Panc1 (cell line): ENCODE results near the gene MAMDC2. TPM values are rescaled to one million over a fixed set of nuclear protein-coding genes. Genes with fewer than 3 reads are reported as not detected.

Source experiments
- ATAC-seq: fragments of 200-7000 bp; cut with Tn5 transposase; 2 replicates; pipeline ENCODE4 v1.9.1; 2020; ENCODE audit warnings: mild to moderate bottlenecking, moderate library complexity
- BruUV-seq: library from RNA; stranded (reverse); fragments of 400-500 nt; replicated peaks from 2 replicates; lab custom pipeline; 2021; lab: Mats Ljungman, UMichigan
- CTCF ChIA-PET: fragments of 300-600 bp; sonication (Branson Sonifier 250); formaldehyde crosslinking; loops from one replicate; lab custom pipeline; 2022; ENCODE audit warnings: antibody characterized with exemption; lab: Charles Lee
- POLR2A ChIA-PET: fragments of 300-600 bp; sonication (Branson Sonifier 250); formaldehyde crosslinking; loops from one replicate; lab custom pipeline; 2022; ENCODE audit warnings: antibody characterized with exemption; lab: Charles Lee
- DNase-seq: peaks from one replicate; pipeline ENCODE4 v3.0.0-alpha.2; 2010; ENCODE audit warnings: low read depth, low spot score
- H3K27ac ChIP-seq: 2 replicates; pipeline ENCODE4 v1.5.1; 2011; ENCODE audit warnings: mild to moderate bottlenecking, low read length, inconsistent platforms
- H3K27me3 ChIP-seq: fragments of 200-500 bp; sonication (Bioruptor generic); 2 replicates; pipeline ENCODE4 v1.6.0; 2014; ENCODE audit warnings: low read length, inconsistent platforms; ENCODE audit not compliant: control insufficient read depth, insufficient read depth
- H3K36me3 ChIP-seq: fragments of 200-500 bp; sonication (Bioruptor generic); 2 replicates; pipeline ENCODE4 v1.5.1; 2014; ENCODE audit warnings: inconsistent platforms, mild to moderate bottlenecking, low read length, moderate library complexity; ENCODE audit not compliant: control insufficient read depth, insufficient read depth
- H3K4me1 ChIP-seq: 2 replicates; pipeline ENCODE4 v1.5.1; 2011; ENCODE audit warnings: inconsistent platforms, mild to moderate bottlenecking, low read length, moderate library complexity; ENCODE audit not compliant: control insufficient read depth, insufficient read depth
- H3K4me3 ChIP-seq, 2 experiments: 2 replicates each; pipeline ENCODE4 v1.5.1; 2011 to 2012; ENCODE audit warnings: low read depth in 2 of 2, low read length in 2 of 2, mild to moderate bottlenecking in 2 of 2, inconsistent platforms in 1 of 2, moderate library complexity in 1 of 2
- H3K9me3 ChIP-seq: fragments of 200-500 bp; sonication (Bioruptor generic); 2 replicates; pipeline ENCODE4 v1.5.1; 2014; ENCODE audit warnings: low read depth, mild to moderate bottlenecking, inconsistent platforms, low read length, moderate library complexity; ENCODE audit not compliant: control insufficient read depth, insufficient read depth
- CTCF ChIP-seq: fragments of 450-650 bp; IDR thresholded peaks from 2 replicates; pipeline ENCODE4 v1.5.1; 2017; ENCODE audit warnings: mild to moderate bottlenecking
- POLR2AphosphoS5 ChIP-seq: IDR thresholded peaks from 2 replicates; pipeline ENCODE4 v1.6.1; 2012; ENCODE audit warnings: mild to moderate bottlenecking, low read depth, low read length, moderate library complexity
- SIN3A ChIP-seq: IDR thresholded peaks from 2 replicates; pipeline ENCODE4 v1.6.1; 2012; ENCODE audit warnings: low read depth, mild to moderate bottlenecking, low read length, moderate library complexity, borderline replicate concordance; ENCODE audit not compliant: insufficient read depth
- TCF7L2 ChIP-seq: IDR thresholded peaks from 2 replicates; pipeline ENCODE4 v1.6.1; 2011; ENCODE audit warnings: mild to moderate bottlenecking, low read depth, low read length, inconsistent platforms
- in situ Hi-C: cut with HindIII; loops from 2 replicates; pipeline ENCODE4 v1.10.0; 2016; ENCODE audit warnings: low sequenced_read_pairs, low pct_unique_long_range_greater_than_20kb
- intact Hi-C: fragments of 100-400 bp; cut with micrococcal nuclease; formaldehyde crosslinking; loops from one replicate; pipeline ENCODE4 v1.10.0; 2022; ENCODE audit not compliant: unreplicated experiment
- total RNA-seq: library from RNA; stranded (reverse); gene quantifications from one replicate; pipeline ENCODE4 v1.2.1, GENCODE V29; 2021; ENCODE audit not compliant: unreplicated experiment
- TF ChIP-seq, protein P1 (sequence below), 2 experiments: IDR thresholded peaks; 2 replicates each; pipeline ENCODE4 v1.6.1; 2011 to 2012; ENCODE audit warnings: low read depth in 2 of 2, control low read depth in 1 of 2, low read length in 1 of 2, mild to moderate bottlenecking in 1 of 2, moderate library complexity in 1 of 2; ENCODE audit not compliant: insufficient read depth in 1 of 2

The MAMDC2 gene
- total RNA-seq, 1 experiment from 2014 or later = 1.5 TPM

DNA sequence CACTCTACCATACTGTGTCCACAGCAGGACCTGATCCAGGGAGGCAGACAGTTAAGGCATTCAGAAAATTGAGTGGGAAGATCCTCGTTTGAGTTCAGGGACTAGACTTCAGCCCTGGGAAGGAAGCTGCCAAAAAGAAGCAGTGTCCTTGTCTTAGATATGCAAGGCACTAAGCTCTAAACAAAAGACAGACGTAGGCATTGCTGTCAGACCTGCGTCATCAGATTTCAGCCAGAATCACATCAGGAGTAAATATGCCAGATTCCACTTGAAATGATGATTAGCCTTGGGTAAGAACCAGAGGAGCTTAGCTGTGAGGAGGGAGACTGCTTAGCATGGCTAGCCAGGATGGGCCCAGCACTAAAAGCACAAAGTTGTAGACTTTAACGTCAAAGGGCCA is 56.7 kb downstream of the MAMDC2 start:
- Histone ChIP-seq H3K4me3 (no peak overlapping the region), H3K9me3 (no peaks in the 10 kb centered on the region), H3K27ac (no peak overlapping the region), H3K27me3 (no peaks in the 10 kb centered on the region), H3K36me3 (no peaks in the 10 kb centered on the region), H3K4me1 (no peaks in the 10 kb centered on the region)
- no peak for DNase-seq
- TF ChIP-seq, protein P1, sequence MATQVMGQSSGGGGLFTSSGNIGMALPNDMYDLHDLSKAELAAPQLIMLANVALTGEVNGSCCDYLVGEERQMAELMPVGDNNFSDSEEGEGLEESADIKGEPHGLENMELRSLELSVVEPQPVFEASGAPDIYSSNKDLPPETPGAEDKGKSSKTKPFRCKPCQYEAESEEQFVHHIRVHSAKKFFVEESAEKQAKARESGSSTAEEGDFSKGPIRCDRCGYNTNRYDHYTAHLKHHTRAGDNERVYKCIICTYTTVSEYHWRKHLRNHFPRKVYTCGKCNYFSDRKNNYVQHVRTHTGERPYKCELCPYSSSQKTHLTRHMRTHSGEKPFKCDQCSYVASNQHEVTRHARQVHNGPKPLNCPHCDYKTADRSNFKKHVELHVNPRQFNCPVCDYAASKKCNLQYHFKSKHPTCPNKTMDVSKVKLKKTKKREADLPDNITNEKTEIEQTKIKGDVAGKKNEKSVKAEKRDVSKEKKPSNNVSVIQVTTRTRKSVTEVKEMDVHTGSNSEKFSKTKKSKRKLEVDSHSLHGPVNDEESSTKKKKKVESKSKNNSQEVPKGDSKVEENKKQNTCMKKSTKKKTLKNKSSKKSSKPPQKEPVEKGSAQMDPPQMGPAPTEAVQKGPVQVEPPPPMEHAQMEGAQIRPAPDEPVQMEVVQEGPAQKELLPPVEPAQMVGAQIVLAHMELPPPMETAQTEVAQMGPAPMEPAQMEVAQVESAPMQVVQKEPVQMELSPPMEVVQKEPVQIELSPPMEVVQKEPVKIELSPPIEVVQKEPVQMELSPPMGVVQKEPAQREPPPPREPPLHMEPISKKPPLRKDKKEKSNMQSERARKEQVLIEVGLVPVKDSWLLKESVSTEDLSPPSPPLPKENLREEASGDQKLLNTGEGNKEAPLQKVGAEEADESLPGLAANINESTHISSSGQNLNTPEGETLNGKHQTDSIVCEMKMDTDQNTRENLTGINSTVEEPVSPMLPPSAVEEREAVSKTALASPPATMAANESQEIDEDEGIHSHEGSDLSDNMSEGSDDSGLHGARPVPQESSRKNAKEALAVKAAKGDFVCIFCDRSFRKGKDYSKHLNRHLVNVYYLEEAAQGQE (IDR thresholded peaks at IDR 0.05; ENCODE audit: insufficient read depth in 1 of 2, low read depth in 2 of 2, low read length in 1 of 2) = no peak
- TF ChIP-seq TCF7L2 (no peak), POLR2AphosphoS5 (no peak), SIN3A (no peak), CTCF (no peak)
- in situ Hi-C loops = no loop called here
- CTCF ChIA-PET = no interaction called here
- BruUV-seq = no TSS peak
- intact Hi-C loops = no loop called here
- no peak for ATAC-seq
- POLR2A ChIA-PET = no interaction called here

GRCh38 chr9:70101265-70101664 is 57.6 kb downstream of the MAMDC2 start:
- ATAC-seq (no peak), DNase-seq (no peak)
- no peaks in the 10 kb centered on the region for H3K9me3 ChIP-seq
- no peak overlapping the region for H3K4me3 ChIP-seq
- no peak overlapping the region for H3K27ac ChIP-seq
- POLR2A ChIA-PET = no interaction called here
- BruUV-seq = no TSS peak
- H3K4me1 ChIP-seq = no peaks in the 10 kb centered on the region
- CTCF ChIA-PET = no interaction called here
- H3K27me3 ChIP-seq = no peaks in the 10 kb centered on the region
- TF ChIP-seq TCF7L2 (no peak), POLR2AphosphoS5 (no peak), CTCF (no peak), SIN3A (no peak)
- TF ChIP-seq, protein P1 (IDR thresholded peaks at IDR 0.05; ENCODE audit: insufficient read depth in 1 of 2, low read depth in 2 of 2, low read length in 1 of 2) = no peak
- in situ Hi-C loops (no loop called here), intact Hi-C loops (no loop called here)
- H3K36me3 ChIP-seq = no peaks in the 10 kb centered on the region
